GM18526 (cell line): Measurements from ENCODE around the gene CCDC74B.
A peak's percentile ranks its signal among the peaks of the same experiment; 100 is the strongest.
"Not testable (repeated sequence)": the region's sequence is repeated elsewhere in the genome, so short reads cannot be mapped to it uniquely, and the experiment has no call there.

Experiments used
- POLR2A ChIP-seq: IDR thresholded peaks from 3 replicates; pipeline ENCODE4 v1.6.1; 2011; ENCODE audit not compliant: insufficient read length; ENCODE audit errors: extremely low read depth

CCDC74B gene

GRCh38 chr2:130145006-130145414 lies at the start of gene CCDC74B:
CCDC74B (minus strand) TSS chr2:130145112; CDS start chr2:130144996, 116 bp downstream.
- TF ChIP-seq POLR2A = not testable (repeated sequence)

GRCh38 chr2:130190237-130190636 lies 45.3 kb upstream of the CCDC74B start:
- TF ChIP-seq POLR2A = no peak

GRCh38 chr2:130187268-130187667 lies 42.4 kb upstream of the CCDC74B start:
- no peak for TF ChIP-seq POLR2A

GRCh38 chr2:130186391-130186790 lies 41.5 kb upstream of the CCDC74B start:
- no peak for TF ChIP-seq POLR2A

- no peak for TF ChIP-seq POLR2A
Measured at GRCh38 chr2:130185896-130186295, 41.0 kb upstream of the CCDC74B start.

GRCh38 chr2:130185436-130185835 lies 40.5 kb upstream of the CCDC74B start:
- TF ChIP-seq POLR2A = no peak

- no peak for TF ChIP-seq POLR2A
Measured at GRCh38 chr2:130183512-130184373, 38.8 kb upstream of the CCDC74B start.

GRCh38 chr2:130181880-130182682 lies 37.2 kb upstream of the CCDC74B start, which contains the start of gene MZT2B:
MZT2B (plus strand) TSS chr2:130182262; CDS start chr2:130182283, 21 bp downstream.
- TF ChIP-seq POLR2A = peak; percentile 54

- peak; percentile 60 for TF ChIP-seq POLR2A
Measured at GRCh38 chr2:130181325-130181879, 36.5 kb upstream of the CCDC74B start, which contains the start of gene SMPD4. SMPD4 (minus strand) TSS chr2:130181602; CDS start chr2:130176592, 5,010 bp downstream.

- TF ChIP-seq POLR2A = no peak
Measured at GRCh38 chr2:130169896-130170295, 25.0 kb upstream of the CCDC74B start.

GRCh38 chr2:130165293-130166016 lies 20.5 kb upstream of the CCDC74B start:
- TF ChIP-seq POLR2A = no peak

- no peak for TF ChIP-seq POLR2A
Measured at GRCh38 chr2:130162968-130163367, 18.1 kb upstream of the CCDC74B start.

GRCh38 chr2:130160131-130160530 lies 15.2 kb upstream of the CCDC74B start:
- no peak for TF ChIP-seq POLR2A

GRCh38 chr2:130158631-130159030 lies 13.7 kb upstream of the CCDC74B start:
- no peak for TF ChIP-seq POLR2A

GRCh38 chr2:130156624-130157004 lies 11.7 kb upstream of the CCDC74B start:
- no peak for TF ChIP-seq POLR2A
